GM19438 (cell line): ENCODE data around the gene OR10G2.
"Not testable (repeated sequence)": the region's sequence is repeated elsewhere in the genome, so short reads cannot be mapped to it uniquely, and the experiment has no call there.

Experiments used
- ATAC-seq: cut with Tn5 transposase; IDR thresholded peaks from one replicate; pipeline ENCODE4 v1.9.1; 2021; ENCODE audit warnings: low read depth; ENCODE audit not compliant: unreplicated experiment

The OR10G2 gene

DNA sequence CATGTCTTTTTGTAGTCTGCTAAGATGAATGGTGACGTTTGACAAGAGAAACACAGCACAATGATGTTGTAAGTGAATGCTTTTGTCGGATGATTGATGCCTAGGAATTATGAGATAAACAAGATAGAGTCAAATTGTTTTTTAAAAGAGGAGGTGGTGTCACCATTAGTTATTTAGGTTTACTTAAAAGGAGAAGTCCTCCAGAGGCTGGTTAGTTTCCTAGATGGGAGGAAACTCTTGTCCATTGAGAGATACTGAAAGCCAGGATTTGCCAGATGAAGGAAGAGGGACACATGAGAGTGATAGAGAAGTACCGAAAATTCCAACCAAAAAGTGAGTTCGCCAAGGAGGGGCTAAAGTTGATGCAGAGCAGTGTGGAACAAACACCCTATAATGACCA, at the start of gene OR10G2:
TSS of gene OR10G2 (minus strand) at position 101 of the 400 bp plus-strand sequence. CDS start at position 3, 98 bp downstream.
- no peak for ATAC-seq

GRCh38 chr14:21680072-21680471, 45.3 kb upstream of the OR10G2 start:
- ATAC-seq = no peak

DNA sequence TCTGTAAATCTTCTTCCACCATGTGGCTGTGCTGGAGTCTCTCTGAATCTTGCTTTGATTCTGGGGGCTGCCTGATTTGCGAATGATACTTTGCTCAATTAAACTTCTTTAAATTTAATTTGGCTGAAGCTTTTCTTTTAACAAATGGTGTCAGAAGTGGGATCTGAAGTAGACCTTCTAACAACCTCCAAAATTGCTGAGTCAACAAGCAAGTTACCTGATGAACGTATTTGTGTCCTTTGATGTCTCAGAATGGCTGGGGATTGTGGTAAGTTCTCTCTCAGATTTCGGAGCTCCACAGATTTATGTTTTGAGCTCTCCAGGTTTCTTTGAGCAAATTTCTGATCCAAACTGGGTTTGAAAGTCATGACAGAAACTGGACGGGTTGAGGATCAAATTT, 40.8 kb upstream of the OR10G2 start:
- ATAC-seq = no peak

DNA sequence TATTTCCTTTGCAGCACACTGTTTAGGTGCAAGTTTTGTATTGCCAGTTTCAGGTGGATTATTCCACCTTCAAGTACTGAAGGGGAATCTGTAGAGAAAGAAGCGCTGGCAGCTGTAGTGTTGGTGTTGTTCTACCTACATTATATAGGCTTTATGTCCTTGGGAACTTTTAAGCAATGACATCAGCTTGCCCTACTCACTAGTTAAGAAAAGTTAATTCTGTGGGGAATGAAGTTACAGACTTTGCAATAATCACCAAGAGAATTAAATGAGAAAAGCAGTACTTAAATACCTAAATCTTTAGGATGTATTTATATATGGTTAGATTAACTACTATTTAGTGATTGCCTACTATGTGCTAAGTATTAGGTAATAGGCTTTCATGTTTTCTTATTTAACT, 39.0 kb upstream of the OR10G2 start, which contains the start of gene OR4E1:
TSS of gene OR4E1 (minus strand) at position 101 of the 400 bp plus-strand sequence. CDS start 2,883 bp downstream, outside the sequence.
- no peak for ATAC-seq

DNA sequence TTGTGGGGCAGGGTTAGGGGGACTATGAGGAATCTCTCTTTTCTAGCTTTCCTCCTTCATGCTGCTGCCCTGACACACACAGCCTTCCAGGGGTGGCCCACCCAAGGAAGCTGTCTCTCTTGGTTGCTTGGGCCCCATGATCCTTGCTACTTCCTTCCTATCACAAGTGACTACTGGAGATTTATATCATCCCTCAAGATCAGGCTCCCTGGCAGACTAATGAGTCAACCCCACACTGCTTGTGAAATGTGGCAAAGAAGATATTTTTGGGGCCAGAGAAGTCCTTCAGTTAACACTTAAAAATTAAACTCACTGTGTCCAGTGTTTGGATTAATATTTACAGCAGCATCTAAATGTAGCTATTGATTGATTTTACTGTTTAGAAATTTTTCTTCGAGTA, 37.4 kb upstream of the OR10G2 start:
- ATAC-seq = no peak

DNA sequence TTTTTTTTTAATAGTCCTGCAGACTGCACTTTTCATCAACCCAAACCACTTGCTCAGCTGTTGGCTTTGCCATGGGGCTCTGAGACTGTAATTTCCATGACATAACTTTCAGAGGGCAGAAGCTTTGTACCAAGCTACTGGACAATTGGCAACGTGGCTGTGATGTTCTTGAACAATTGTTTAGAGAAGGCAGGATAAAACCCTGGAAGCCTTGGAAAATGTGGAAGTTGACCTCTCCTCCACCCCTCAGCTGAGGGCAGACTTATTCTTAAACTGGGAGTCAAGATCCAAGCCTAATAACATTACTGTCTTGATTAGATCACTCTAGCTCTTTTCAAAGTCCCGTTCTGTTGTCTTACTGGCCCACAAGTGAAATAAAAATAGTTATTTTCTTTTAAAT, 36.6 kb upstream of the OR10G2 start:
- no peak for ATAC-seq

DNA sequence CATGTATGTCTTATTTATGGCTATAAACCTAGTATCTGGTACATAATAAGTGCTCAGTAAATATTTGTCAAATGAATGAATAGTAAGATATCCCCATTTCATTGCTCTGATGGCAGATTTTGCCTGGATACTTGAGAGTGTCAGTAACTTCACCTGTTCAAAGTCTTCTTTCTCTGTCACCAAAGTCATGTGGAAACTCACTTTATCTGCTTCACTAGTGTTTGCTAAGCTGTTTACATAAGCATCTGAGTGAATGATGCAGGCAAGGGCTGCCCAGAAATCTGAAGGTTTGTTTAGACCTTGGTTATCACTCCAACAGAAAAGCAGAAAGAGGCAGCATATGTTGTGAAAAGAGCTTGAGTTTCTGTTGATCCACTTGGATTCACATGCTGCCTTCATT, 34.5 kb upstream of the OR10G2 start:
- ATAC-seq = no peak

GRCh38 chr14:21668377-21668776, 33.6 kb upstream of the OR10G2 start:
- no peak for ATAC-seq

GRCh38 chr14:21656980-21657379, 22.2 kb upstream of the OR10G2 start:
- ATAC-seq = no peak

- ATAC-seq = no peak
Measured at GRCh38 chr14:21654215-21654614, 19.5 kb upstream of the OR10G2 start.

DNA sequence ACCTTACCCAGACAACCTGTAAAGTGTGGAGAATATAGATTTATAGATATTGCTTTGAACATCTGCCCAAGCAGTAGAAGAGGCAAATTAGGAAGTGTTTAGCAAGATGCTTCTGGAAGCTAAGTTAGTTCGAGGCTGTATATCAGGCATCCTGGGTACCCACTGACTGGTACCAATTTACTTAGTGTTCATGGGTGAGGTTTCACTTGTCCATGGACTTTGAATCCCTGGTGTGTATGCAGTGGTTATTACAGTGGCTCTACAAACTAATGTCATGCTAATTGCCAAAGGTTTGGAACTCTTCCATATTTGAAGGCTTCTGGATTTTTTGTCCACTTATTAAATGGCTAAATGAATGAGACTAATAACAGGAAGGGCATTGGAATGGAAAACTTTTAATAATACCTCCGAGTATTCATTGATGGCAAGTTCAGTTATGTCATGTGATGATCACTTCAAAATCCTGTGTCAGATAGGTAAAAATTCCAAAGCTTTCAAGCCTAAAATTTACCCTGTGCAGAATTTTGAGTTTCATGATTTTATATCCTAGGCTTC, 18.7 kb upstream of the OR10G2 start, which contains the start of gene OR4E2:
TSS of gene OR4E2 (plus strand) at position 505 of the 555 bp plus-strand sequence. CDS start 11,248 bp downstream, outside the sequence.
- ATAC-seq = no peak

DNA sequence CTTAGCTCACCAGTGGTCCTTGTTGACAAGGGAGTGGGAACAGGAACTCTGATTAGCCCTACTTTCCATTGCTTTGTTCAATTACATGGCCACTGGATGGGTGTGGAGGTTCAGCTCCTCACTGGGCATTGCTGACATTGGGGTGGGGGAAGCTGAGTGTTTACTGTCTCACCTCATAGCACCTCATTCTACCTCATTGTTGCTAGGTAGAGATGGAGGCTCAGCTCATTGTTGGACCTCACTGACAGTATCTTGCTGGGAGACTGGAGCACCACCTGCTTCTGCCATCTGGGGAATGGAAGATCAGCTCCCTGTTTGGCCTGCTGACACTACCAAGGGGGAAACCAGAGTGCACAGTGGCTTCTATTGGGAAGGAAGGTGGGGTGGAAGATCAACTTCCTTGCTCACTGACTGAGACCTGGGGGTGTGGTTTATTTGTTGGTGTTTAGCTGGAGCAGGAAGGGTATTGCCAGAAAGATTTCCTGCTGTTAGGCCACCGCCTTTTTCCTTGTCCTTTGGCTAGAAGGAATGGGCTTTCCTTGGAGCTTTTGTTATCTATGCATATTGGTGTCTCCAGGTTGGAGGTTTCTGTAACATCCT, 17.6 kb upstream of the OR10G2 start:
- ATAC-seq = no peak

DNA sequence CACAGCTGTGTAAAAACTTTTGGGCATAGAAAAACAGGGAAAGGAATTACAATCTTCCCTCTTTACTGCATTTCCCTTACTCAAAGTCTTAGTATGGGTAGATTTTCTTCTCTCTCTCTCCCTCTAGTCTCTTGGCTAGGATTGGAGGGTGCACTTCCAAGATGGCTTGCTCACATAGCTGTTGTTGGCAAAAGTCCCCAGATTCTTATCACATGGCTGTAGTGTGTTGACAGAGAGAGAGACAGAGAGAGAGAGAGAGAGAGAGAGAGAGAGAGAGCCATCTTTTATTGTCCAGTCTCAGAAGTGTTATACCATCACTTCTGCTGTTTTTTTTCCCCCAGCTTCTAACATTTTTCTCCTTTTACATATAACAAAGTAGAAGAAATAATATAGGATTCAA, 12.6 kb upstream of the OR10G2 start:
- no peak for ATAC-seq

DNA sequence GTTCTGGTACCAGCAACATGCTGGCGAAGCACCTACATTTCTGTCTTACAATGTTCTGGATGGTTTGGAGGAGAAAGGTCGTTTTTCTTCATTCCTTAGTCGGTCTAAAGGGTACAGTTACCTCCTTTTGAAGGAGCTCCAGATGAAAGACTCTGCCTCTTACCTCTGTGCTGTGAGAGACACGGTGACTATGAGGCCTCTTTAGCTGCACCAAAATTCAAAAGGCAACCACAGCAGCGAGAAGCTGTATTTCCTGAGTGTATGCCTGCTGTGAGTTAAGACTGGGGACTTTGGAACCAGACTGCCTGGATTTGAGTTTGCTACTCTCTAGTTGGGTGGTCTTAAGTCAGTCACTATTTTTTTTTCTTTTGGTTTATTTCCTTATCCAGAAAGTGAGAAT, 8.7 kb upstream of the OR10G2 start:
- no peak for ATAC-seq

GRCh38 chr14:21642683-21643082, 7.9 kb upstream of the OR10G2 start:
- ATAC-seq = no peak

GRCh38 chr14:21631084-21631483, 3.7 kb downstream of the OR10G2 start:
- ATAC-seq = no peak

DNA sequence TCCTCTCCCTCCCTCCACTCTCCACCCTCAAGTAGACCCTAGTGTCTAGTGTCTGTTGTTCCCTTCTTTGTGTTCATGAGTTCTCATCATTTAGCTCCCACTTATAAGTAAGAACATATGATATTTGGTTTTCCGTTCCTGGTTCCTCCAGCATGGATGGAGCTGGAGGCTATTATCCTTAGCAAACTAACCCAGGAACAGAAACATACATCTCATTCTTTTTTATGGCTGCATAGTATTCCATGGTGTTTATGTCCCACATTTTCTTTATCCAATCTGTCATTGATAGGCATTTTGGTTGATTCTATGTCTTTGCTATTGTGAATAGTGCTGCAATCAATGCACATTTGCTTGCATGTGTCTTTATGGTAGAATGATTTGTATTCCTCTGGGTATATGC, 4.2 kb downstream of the OR10G2 start:
- not testable (repeated sequence) for ATAC-seq

DNA sequence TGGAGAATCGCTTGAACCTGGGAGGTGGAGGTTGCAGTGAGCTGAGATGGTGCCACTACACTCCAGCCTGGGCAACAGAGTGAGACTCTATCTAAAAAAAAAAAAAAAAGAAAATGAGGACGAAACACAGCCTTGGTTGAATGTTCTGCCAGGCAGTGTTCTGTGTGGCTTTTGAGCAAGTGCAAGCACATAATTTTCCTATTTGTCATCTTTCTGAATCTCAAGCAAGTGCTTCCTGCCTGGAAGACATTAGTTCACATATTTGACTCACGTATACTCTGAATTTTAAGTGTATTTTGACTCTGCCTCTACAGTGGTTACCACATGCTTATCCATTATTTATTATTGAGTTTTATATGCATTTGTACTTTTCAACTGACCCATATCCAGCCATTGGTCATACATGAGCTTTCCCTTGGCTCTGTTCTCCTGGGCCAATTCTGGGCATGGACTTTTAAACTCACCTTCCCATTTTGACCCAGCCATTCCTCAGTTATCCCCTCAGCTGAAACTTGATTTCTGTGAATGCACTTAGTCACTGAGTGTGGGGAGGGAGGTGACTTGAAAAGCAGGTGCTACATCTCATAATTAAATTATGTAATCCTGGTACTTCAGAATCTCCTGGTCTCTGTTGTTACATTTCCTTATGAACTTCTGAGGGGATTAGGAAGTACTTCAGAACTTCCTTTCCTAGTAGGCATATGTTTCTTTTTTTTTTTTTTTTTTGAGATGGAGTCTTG, 8.1 kb downstream of the OR10G2 start:
- ATAC-seq = no peak

DNA sequence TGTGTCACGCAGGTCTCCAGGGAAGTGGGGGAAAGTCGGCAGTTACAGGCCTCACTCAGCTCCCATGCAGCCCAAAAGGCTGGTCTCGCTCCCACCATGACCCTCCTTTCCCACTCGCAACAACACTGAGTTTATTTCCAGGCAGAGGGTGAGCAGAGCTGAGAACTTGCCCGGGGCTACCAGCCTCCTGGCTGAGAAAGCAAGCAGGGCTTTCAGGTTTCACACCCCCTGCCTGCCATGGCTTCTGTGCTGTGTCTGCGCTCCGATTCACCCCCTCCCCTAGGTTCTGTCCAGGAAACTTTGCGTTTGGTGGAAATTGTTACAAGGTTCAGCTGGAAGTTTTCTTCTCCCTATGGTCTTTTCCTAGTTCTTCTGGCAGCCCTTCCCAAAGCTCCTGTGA, 17.1 kb downstream of the OR10G2 start:
- ATAC-seq = no peak

DNA sequence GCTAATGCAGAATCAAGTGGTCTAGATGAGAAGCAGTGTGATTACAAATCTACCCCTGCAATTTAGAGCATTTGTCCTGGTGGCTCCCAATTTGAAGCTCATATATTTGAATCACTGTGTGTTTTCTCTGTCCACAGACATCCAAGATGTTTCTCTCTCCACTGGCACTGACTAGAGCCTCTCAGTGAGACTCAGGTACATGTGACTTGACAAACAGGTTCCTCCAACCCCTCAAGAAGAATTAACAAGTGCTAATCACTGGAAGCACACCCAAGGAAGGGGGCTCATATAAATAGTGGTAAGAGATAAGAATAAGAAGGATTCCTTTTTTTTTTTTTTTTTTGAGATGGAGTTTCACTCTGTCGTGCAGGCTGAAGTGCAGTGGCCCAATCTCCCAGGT, 20.5 kb downstream of the OR10G2 start:
- no peak for ATAC-seq

- ATAC-seq = no peak
Measured at GRCh38 chr14:21612324-21612723, 22.4 kb downstream of the OR10G2 start.

- ATAC-seq = not testable (repeated sequence)
Measured at GRCh38 chr14:21602181-21602580, 32.6 kb downstream of the OR10G2 start.
